NCI-H1694 (cell line): ENCODE measurements around the gene TGFB1I1.
"Not testable (repeated sequence)": the region's sequence is repeated elsewhere in the genome, so short reads cannot be mapped to it uniquely, and the experiment has no call there.

Experiments
- DNase-seq: peaks from one replicate; lab custom pipeline; 2025; lab: John Stamatoyannopoulos, UW

Gene TGFB1I1

GRCh38 chr16:31471241-31471874, 594 bp upstream of the TGFB1I1 start:
- no peak for DNase-seq

- DNase-seq, result peak; percentile 29
These were observed 804 bp downstream of the TGFB1I1 start for GRCh38 chr16:31472709-31473203.

- no peak for DNase-seq
These were observed 1.5 kb downstream of the TGFB1I1 start for GRCh38 chr16:31473264-31473984.

GRCh38 chr16:31474173-31474714, 2.3 kb downstream of the TGFB1I1 start:
- no peak for DNase-seq

GRCh38 chr16:31474773-31475738, 3.1 kb downstream of the TGFB1I1 start:
- no peak for DNase-seq

- DNase-seq, result no peak
These were observed 4.0 kb downstream of the TGFB1I1 start for GRCh38 chr16:31475946-31476302.

- DNase-seq, result no peak
These were observed 4.6 kb downstream of the TGFB1I1 start for GRCh38 chr16:31476303-31477219.

GRCh38 chr16:31477220-31478216, 5.6 kb downstream of the TGFB1I1 start:
- DNase-seq, result no peak

- DNase-seq, result no peak
These were observed 7.0 kb downstream of the TGFB1I1 start for GRCh38 chr16:31478956-31479355.

- no peak for DNase-seq
These were observed 7.8 kb downstream of the TGFB1I1 start for GRCh38 chr16:31479751-31480150.

- DNase-seq, result no peak
These were observed 9.0 kb downstream of the TGFB1I1 start for GRCh38 chr16:31480851-31481536.

GRCh38 chr16:31483081-31483480, 11.1 kb downstream of the TGFB1I1 start, which contains the start of gene SLC5A2:
Gene SLC5A2, plus strand, starts transcription at chr16:31483123. Its CDS starts 14 bp downstream, at chr16:31483137.
- DNase-seq, result no peak

GRCh38 chr16:31484048-31484447, 12.1 kb downstream of the TGFB1I1 start:
- not testable (repeated sequence) for DNase-seq

GRCh38 chr16:31484491-31485171, 12.7 kb downstream of the TGFB1I1 start:
- DNase-seq, result no peak

- no peak for DNase-seq
These were observed 13.6 kb downstream of the TGFB1I1 start for GRCh38 chr16:31485571-31485970.

GRCh38 chr16:31486045-31486444, 14.1 kb downstream of the TGFB1I1 start:
- DNase-seq, result no peak

- DNase-seq, result no peak
These were observed 15.2 kb downstream of the TGFB1I1 start for GRCh38 chr16:31487071-31487719.
